Liver (tissue), 3 donors: ENCODE data around the gene CAPN3.

Source experiments
- CTCF ChIP-seq: fragments of 150-350 bp; IDR thresholded peaks from 2 replicates; pipeline ENCODE4 v1.5.1; 2017; ENCODE audit warnings: improper control_type of control experiment, low read depth, low read length; ENCODE audit not compliant: missing input control
- GABPA ChIP-seq, 2 donors: IDR thresholded peaks in 1 of 2; conservative IDR thresholded peaks in 1 of 2; 2 replicates each; pipeline ENCODE4 v1.6.1; 2016; ENCODE audit warnings: antibody characterized with exemption in 2 of 2, mild to moderate bottlenecking in 1 of 2, moderate library complexity in 1 of 2
- RAD21 ChIP-seq, 2 donors: IDR thresholded peaks; 2 replicates each; pipeline ENCODE4 v1.6.1; 2016; ENCODE audit warnings: antibody characterized with exemption in 2 of 2, mild to moderate bottlenecking in 2 of 2
- REST ChIP-seq: IDR thresholded peaks from 2 replicates; pipeline ENCODE4 v1.6.1; 2016; ENCODE audit warnings: antibody characterized with exemption, mild to moderate bottlenecking
- TAF1 ChIP-seq: conservative IDR thresholded peaks from 2 replicates; pipeline ENCODE4 v1.6.1; 2016; ENCODE audit warnings: antibody characterized with exemption, mild to moderate bottlenecking
- YY1 ChIP-seq: IDR thresholded peaks from 2 replicates; pipeline ENCODE4 v1.6.1; 2016; ENCODE audit warnings: antibody characterized with exemption, mild to moderate bottlenecking
- TF ChIP-seq, protein P1 (sequence below): IDR thresholded peaks from 2 replicates; pipeline ENCODE4 v1.6.1; 2016; ENCODE audit warnings: antibody characterized with exemption
- TF ChIP-seq, protein P2 (sequence below): IDR thresholded peaks from 2 replicates; pipeline ENCODE4 v1.6.1; 2016; ENCODE audit warnings: antibody characterized with exemption
- donor health status: healthy.
- donor health status: healthy.

DNA sequence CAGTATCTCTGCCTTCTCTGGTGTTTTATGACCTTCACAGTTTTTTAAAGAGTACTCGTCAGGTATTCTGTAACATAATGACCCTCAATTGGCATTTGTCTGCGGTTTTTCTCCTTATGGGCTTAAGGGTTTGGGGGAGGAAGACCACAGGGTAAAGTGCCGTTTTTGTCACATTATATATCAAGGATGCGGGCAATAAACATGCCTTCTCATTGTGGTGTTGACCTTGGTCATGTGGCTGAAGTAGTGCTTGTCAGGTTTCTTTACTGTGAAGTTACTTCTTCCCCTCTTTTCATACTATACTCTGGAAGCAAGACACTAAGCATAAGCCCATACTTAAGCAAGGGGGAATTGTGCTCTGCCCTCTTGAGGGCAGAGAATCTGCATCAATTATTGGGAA, 16.6 kb downstream of the CAPN3 start:
- TF ChIP-seq REST (no peak), CTCF (no peak), TAF1 (no peak), RAD21 (IDR thresholded peaks at IDR 0.05) (no peak), YY1 (no peak), GABPA (IDR thresholded peaks at IDR 0.05 in 1 of 2, conservative IDR thresholded peaks at IDR 0.05 in 1 of 2) (no peak)
- TF ChIP-seq, protein P1, sequence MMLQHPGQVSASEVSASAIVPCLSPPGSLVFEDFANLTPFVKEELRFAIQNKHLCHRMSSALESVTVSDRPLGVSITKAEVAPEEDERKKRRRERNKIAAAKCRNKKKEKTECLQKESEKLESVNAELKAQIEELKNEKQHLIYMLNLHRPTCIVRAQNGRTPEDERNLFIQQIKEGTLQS = no peak
- TF ChIP-seq, protein P2, sequence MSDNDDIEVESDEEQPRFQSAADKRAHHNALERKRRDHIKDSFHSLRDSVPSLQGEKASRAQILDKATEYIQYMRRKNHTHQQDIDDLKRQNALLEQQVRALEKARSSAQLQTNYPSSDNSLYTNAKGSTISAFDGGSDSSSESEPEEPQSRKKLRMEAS = no peak
